ENCODE measurements around the gene SYP.
A peak's percentile ranks its signal among the peaks of the same experiment; 100 is the strongest.
"Not testable (repeated sequence)": the region's sequence is repeated elsewhere in the genome, so short reads cannot be mapped to it uniquely, and the experiment has no call there.

SYP gene

DNA sequence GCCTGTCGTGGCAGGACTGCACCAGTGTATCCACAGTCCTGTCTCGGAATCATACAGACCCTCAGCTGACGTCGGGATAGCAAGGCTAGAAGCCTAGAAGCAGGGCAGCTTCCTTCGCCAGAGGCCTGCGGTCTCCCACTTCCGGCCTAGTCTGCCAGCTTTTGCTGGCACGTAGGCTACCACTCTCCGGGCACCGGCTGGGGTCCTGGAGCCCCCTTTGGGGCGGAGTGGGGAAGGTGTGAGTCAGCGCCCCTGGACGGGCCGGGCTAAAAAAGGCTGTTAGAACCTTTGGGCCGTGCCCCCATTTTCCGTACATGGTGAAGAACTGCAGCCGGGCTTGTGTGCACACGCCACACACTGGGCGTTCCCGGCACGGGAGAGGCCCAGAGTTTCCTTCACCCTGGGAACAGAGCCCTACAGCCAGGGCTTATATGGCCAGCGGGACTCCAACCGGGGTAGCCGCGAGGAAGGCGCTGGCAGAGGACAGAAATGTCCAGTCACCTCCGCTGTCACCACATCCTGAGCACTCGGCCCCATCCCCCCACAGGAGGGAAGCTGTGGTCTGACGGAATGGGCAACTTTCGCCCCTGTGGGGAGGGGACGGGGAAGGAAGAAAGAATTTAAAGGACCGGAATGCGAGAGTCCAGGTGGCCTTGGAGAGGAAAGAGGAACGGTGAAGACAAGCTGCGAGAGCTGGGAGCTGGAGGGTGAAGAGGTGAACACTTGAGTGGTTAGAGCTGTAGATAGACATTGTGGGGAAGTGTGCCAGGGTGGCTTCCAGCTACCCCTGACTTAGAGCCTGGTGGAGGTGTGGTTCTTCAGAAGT lies 32.9 kb downstream of the SYP start:
- no peak for DNase-seq (ENCODE audit: low spot score)

DNA sequence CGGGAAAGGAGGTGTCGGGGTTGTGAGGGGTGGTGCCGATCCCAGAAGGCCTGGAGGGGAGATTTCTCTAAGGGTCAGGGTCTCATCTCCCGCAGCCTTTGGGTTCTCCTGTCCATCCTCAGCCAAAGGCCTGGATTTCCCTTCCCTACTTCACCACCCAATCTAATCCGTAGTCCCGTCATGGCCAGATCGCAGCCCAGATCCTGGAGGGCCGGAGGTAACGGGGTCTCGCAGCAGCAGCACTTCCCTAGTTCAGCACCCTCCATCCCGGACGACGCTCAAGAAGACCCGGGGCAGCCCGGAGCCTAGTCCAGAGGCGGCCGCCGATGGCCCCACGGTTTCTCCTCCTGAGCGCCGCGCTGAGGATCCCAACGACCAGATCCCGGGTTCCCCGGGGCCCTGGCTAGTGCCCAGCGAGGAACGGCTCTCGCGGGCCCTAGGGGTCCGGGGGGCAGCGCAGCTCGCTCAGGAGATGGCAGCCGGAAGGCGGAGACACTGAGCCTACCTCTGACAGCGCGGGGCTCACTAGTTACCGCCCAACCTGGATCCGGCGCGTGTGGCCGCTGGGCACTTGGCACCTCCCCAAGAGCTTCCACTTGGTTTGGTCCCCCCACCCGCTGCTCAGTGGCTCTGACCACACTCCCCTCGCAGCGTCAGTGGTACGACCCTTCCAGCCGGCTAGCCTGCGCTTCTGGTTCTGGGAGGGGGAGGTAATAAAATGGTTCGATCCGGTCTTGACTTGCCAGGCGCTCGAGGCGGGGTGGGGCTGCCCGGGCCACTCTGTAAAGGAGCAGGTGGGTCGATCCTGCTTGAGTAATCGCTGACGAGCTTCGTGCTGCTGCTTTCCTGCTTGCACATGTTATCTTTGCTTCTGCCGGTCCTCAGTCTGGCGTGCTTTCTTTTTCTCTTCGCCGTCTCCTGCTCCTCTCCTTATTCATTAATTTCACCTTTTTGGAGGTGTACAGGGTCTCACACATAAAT lies 33.8 kb downstream of the SYP start:
- DNase-seq (ENCODE audit: low spot score) = no peak

DNA sequence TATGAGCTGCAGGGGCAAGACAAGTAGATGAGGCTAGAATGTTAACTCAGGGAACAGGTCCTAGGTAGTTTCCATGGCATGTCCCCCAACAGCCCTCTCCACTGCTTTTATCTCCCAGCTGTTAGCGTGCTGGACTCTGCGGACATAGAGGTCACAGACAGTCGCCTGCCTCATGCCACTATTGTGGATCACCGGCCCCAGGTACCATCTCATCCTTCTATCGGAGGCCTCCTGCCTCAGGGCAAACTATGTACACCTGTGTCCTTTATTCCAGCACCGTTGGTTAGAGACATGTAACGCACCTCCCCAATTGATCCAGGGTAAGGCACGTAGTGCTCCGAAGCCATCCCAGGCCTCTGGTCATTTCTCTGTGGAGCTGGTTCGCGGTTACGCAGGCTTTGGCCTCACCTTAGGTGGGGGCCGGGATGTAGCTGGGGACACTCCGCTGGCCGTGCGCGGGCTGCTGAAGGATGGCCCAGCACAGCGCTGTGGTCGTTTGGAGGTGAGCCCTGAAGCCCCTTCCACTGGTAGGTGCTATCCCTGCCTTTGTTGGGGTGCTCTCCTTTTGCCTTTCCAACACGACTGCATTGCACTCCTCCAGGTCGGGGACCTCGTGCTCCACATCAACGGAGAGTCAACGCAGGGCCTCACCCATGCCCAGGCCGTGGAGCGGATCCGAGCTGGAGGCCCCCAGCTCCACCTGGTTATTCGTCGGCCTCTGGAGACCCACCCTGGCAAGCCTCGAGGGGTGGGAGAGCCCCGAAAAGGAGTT lies 35.2 kb downstream of the SYP start:
- no peak for DNase-seq (ENCODE audit: low spot score)

DNA sequence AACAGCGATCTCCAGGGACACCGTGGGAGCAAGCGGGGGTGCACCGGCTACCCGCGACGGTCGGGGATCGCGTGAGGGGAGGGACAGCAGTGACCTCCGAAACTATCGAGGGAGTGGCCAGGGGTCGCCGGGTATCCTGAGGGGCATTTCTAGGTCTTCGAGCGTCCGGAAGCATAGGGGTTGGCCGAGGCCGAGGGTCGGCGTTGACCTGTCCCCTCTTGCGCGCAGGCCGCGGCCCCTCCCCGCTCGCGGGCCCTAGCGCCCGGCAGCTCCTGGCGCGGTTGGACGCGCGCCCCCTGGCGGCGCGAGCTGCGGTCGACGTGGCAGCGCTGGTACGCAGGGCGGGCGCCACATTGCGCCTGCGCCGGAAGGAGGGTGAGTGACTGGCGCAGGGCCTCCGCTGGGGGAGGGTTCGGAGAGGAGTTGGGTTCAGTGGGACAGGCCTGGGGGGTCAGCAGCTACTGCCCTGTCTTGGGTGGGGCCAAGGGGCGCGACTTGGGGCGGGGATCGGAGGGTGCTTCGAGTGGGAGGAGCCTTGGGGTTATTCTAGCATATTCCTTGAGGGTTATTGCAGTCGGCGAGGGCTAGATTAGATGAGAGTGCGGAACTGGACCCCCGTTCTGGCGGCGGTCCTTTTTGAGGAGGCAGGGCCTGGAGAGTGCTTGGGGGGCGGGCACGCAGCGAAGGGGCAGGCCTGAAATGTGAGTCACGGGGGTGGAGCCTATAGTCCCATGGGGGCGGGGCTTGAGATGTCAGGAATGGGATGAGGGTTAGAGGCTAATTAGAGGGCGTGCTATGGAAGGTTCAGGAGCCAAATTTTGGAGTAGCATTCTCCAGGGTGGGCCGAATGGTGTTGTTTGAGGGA lies 36.2 kb downstream of the SYP start:
- DNase-seq (ENCODE audit: low spot score) = peak; percentile 72

DNA sequence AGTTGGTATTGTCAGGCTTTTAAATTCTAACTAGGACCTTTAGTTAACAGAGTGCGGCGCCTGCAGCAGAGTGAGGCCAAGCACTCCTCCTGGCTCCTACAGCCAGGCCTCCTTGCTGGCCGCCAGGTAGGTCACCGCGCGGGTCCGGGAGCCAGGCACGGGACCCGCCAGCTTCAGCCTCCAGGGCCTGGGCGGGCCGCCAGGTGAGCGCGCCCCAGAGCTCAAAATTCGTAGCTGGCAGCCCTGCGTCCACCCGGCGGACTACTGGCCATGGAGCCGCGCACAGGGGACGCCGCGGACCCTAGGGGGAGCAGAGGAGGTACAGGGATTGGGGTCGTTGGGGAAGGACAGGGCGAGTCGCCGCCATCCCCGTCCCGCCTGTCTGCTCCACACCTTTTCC lies 37.4 kb downstream of the SYP start, which contains the start of gene MAGIX:
MAGIX (plus strand) TSS at position 139 of the 400 bp plus-strand sequence; CDS start at position 271, 132 bp downstream.
- no peak for DNase-seq (ENCODE audit: low spot score)

DNA sequence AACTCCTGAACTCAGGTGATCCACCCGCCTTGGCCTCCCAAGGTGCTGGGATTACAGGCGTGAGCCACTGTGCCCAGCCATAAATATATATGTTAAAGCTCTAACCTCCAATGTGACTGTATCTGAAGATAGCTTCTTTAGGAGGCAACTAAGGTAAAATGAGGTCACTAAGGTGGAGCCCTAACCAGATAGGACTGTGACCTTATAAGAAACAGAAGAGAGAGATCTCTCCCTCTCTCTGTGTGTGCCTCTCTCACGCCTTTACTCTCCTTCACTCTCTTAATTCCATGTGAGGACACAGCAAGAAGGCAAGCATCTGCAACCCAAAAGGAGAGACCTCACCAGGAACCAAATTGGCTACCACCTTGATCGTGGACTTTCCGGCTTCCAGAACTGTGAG lies 38.4 kb downstream of the SYP start:
- no peak for DNase-seq (ENCODE audit: low spot score)

DNA sequence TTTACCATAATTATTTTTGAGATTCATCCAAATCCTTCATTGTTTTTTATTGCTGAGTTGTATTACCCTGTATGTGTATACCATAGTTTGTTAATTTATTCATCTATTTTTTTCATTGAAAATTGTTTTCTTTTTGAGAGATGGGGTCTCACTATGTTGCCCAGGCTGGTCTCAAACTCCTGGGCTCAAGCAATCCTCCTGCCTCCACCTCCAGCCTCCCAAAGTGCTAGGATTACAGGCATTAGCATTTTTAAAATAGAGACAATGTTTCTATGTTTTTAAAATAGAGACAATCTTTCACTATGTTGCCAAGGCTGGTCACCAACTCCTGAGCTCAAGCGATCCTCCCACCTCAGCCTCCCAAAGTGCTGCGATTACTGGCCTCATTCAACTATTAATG lies 39.1 kb downstream of the SYP start:
- no peak for DNase-seq (ENCODE audit: low spot score)

DNA sequence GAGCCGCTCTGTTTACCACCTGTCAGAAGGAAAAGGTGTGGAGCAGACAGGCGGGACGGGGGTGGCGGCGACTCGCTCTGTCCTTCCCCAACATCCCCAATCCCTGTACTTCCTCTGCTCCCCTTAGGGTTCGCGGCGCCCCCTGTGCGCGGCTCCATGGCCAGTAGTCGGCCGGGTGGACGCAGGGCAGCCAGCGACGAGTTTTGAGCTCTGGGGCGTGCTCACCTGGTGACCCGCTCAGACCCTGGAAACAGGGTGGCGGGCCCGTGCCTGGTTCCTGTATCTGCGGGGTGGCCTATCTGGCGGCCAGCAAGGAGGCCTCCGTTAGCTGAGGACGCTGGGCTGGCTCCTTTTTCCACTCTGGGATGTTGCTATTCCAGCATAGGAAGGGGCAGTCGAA lies 42.8 kb downstream of the SYP start:
- DNase-seq (ENCODE audit: low spot score) = no peak

DNA sequence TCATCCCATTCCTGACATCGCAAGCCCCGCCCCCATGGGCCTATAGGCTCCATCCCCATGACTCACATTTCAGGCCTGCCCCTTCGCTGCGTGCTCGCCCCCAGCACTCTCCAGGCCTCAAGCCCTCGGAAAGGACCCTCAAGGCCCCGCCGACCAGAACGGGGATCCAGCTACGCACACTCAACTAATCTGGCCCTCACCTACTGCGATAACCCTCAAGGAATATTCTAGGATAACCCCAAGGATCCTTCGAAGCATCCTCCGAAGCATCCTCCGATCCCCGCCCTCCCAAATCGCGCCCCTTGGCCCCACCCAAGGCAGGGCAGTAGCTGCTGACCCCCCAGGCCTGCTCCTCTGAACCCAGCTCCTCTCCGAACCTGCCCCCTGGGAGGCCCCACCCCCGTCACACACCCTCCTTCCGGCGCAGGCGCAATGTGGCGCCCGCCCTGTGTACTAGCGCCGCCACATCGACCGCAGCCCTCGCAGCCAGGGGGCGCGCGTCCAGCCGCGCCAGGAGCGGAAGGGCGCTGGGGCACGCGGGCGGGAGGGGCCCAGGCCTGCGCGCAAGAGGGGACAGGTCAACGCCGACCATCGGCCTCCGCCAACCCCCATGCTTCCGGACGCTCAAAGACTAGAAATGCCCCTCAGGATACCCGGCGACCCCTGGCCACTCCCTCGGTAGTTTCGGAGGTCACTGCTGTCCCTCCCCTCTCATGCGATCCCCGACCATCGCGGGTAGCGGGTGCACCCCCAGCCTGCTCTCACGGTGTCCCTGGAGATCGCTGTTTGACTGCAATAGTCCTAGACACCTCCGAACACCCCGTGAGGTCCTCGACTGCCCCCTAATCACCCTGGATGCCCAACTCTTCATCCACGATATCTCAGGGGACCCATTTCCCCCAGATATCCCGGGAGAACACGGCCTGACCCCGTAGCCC lies 43.8 kb downstream of the SYP start:
- DNase-seq (ENCODE audit: low spot score) = peak; percentile 70

DNA sequence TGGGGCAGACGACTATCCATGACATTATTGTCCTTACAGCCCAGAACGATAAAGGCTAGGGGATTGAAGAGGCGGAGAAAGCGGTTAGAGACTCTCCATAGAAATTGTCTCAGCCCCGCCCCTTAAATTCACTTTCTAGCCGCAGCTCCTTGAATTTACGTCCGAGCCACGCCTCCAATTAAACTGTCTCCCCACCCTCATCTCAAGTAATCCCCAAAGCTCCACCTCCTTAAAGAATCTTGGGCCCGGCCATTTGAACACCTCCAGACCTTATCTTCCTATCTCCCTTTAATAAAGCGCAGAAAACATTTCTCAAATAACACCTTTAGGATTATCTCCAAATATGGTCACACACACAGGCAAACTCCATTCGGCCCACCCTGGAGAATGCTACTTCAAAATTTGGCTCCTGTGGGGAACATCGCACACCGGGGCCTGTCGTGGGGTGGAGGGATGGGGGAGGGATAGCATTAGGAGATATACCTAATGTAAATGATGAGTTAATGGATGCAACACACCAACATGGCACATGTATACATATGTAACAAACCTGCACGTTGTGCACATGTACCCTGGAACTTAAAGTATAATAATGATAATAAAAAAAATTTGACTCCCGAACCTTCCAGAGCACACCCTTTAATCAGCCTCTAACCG lies 44.6 kb downstream of the SYP start:
- peak; percentile 66 for DNase-seq (ENCODE audit: low spot score)

DNA sequence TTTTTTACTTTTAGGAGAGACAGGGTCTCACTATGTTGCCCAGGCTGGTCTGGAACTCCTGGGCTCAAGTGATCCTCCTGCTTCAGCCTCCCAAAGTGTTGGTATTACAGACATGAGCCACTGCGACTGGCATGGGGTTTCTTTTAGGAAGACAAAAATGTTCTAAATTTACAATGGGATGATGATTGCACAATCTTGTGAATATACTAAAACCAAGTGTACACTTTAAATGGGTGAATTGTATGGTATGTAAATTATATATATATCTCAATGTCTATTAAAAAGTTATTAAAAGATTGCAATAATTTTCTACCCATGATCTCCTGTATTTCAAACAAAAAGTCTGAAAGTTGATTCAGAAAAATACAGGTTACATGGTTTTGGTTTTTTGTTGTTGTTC lies 46.5 kb downstream of the SYP start:
- no peak for DNase-seq (ENCODE audit: low spot score)

DNA sequence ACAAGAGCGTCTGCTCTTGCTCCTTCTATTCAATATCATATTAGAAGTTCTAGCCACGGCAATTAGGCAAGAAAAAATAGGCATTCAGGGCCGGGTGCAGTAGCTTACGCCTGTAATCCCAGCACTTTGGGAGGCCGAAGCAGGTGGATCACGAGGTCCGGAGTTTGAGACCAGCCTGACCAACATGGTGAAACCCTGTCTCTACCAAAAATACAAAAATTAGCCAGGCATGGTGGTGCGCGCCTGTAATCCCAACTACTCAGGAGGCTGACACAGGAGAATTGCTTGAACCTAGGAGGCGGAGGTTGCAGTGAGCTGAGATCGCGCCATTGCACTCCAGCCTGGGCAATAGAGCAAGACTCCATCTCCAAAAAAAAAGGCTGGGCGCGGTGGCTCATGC lies 50.7 kb downstream of the SYP start:
- DNase-seq (ENCODE audit: low spot score) = not testable (repeated sequence)

DNA sequence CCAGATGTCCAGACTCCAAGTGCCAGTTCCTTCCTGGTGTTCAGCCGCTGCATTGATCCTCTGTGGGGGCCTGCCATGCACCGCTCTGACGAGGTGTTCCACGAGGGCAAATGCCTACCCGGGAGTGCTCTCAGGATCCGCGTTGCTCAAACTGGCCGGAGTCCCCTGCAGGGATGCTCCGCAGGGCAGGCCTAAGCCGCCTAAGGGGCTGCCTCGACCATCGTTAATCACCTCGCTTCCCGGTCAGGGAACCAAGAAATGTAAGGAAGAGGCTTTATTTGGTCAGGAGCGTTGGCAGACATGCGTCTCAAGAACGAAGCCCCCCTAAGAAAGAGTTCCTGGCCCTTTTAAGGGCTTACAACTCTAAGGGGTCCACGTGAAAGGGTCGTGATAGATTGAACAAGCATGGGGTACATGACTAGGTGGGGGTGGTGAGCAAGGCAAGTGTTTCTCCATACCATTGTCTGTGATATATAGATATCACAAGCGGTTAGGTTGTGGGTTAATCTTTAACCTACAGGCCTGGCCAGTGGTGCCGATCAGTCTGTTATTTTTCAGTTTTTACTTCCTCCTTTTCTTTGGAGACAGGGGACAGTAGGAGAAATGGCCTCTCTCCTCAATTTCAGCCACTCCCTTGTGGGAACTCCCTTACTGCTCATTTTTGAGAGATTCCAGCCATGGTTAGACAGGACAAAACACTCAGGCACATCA lies 51.4 kb downstream of the SYP start:
- DNase-seq (ENCODE audit: low spot score) = peak; percentile 43

DNA sequence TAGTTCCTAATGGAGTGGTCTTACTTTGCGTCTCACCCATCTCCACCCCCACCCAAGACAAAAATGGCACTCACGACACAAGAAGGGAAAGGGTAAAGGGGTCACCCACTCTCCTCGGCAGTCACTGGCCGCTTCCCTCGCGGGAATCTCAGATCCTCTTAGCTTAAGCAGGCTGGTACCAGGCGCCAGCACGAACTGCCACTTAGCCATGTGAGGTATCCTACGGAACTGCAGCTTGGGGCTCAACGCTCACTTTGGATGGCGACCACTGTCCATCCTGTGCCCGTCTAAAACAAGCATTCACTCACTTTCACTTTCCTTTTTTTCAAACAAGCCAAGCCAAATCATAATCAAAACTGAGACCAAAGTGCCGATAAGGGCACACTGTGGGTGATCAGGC lies 52.1 kb downstream of the SYP start:
- no peak for DNase-seq (ENCODE audit: low spot score)

DNA sequence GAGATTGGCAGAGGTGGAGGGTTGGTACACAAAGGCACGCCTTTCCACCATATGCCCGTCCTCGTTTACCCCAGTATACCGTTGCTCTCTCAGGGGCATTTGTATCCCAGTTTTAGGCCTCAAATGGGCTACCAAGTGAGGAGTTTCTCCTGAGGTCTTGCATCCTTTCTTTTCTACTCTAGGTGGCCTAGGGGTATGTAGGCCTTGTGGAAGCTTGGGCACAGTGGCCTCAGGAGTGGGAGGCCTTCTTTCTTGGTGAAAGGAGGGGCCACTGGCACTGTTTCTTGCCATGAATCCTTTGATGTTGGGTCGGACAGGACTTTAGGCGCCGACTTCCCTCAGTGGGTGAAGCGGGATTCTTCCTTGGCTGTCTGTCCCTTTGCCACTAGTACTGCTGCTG lies 52.7 kb downstream of the SYP start:
- DNase-seq (ENCODE audit: low spot score) = no peak

DNA sequence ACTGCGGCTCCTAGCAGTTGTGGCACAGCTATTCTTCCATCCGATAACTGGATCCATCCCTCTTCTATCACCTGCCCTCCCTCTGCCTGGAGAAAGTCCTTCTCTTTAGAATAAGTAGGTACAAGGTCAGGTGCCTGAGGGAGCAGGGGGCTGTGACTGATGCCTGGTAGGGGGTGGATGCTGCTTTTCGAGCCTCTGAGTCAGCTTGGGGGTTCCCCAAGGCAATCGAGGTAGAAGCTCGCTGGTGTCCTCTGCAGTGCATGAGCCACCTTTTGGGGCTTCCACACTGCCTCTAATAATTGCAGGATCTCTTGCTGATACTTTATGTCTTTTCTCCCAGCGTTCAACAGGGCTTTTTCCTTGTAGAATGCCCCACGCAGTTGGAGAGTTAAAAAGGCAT lies 56.8 kb downstream of the SYP start:
- not testable (repeated sequence) for DNase-seq (ENCODE audit: low spot score)

DNA sequence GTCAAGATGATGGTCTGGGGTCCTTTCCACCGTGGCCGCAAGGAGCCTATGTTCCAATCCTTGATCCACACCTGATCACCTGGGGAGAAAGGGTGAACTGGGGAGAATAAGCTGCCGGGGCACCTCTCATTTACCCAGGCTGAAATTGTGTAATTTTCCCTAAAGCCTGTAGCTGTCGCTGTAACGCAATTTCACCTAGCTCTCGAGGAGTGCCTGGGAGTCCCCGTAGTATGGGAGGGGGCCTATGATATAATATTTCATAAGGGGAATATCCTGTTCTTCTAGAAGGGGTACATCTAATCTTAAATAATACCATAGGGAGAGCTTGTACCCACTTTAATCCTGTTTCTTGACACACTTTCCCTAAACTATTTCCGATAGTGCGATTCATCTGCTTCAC lies 57.7 kb downstream of the SYP start:
- not testable (repeated sequence) for DNase-seq (ENCODE audit: low spot score)

DNA sequence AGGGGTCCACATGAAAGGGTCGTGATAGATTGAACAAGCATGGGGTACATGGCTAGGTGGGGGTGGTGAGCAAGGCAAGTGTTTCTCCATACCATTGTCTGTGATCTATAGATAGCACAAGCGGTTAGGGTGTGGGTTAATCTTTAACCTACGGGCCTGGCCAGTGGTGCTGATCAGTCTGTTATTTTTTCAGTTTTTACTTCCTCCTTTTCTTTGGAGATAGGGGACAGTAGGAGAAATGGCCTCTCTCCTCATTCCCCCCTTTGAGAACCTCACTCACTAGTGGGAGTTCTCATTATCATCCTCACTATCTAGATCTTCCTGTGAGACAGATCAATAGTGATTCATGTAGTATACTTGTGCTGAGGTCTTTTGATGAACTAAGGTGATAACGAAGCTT lies 60.3 kb downstream of the SYP start:
- no peak for DNase-seq (ENCODE audit: low spot score)
